SK-N-SH treated with all-trans-retinoic acid at 6 μM for 48 hours (cell line): ENCODE data around the gene LAPTM4A.

Source experiments
- PPARA ChIP-seq: fragments of 250-450 bp; sonication (Bioruptor Pico); IDR thresholded peaks from 2 replicates; pipeline ENCODE4 v1.5.0; 2020; ENCODE audit warnings: mild to moderate bottlenecking, borderline replicate concordance
- RARB ChIP-seq: fragments of 250-450 bp; sonication (Bioruptor Pico); IDR thresholded peaks from 2 replicates; pipeline ENCODE4 v1.8.0; 2021; ENCODE audit warnings: mild to moderate bottlenecking, moderate library complexity
- SNAI2 ChIP-seq: fragments of 250-450 bp; sonication (Bioruptor Pico); IDR thresholded peaks from 2 replicates; pipeline ENCODE4 v1.5.0; 2020; ENCODE audit warnings: mild to moderate bottlenecking, moderate library complexity
- TOX ChIP-seq: fragments of 250-450 bp; sonication (Bioruptor Pico); IDR thresholded peaks from 2 replicates; pipeline ENCODE4 v1.8.0; 2021; ENCODE audit warnings: mild to moderate bottlenecking, moderate library complexity, borderline replicate concordance
- ZFP3 ChIP-seq: fragments of 250-450 bp; sonication (Bioruptor Pico); IDR thresholded peaks from 2 replicates; pipeline ENCODE4 v1.5.0; 2020; ENCODE audit warnings: mild to moderate bottlenecking, moderate library complexity

DNA sequence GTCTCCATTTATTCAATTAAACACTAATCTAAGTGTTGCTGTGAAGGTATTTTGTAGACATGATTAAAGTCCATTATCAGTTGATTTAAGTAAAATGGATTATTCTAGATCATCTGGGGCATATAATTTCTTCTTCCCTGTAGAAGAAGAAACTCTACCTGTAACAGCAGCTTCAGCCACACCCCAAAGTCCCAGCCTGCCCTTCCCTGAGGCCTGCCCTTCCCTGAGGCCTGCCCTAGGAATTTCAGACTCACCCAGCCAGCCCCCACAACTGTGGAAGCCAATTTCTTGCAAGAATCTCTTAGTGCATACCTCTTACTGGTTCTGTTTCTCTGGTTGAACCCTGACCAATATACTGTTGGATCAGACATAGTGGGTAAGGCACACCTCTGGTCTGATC lies 13.4 kb upstream of the LAPTM4A start:
- TF ChIP-seq TOX (CRISPR knock-in tag) (no peak), ZFP3 (CRISPR knock-in tag) (no peak), SNAI2 (CRISPR knock-in tag) (no peak), PPARA (no peak), RARB (no peak)
